NK-92 (cell line): Measurements from ENCODE around the gene EGLN3.

Source experiments
- DNase-seq: peaks from one replicate; lab custom pipeline; 2025; ENCODE audit not compliant: unreplicated experiment; lab: John Stamatoyannopoulos, UW

Gene EGLN3

GRCh38 chr14:33876274-33876673, 74.6 kb downstream of the EGLN3 start:
- no peak for DNase-seq
